Measurements from ENCODE around the gene EMC10.

The EMC10 gene

DNA sequence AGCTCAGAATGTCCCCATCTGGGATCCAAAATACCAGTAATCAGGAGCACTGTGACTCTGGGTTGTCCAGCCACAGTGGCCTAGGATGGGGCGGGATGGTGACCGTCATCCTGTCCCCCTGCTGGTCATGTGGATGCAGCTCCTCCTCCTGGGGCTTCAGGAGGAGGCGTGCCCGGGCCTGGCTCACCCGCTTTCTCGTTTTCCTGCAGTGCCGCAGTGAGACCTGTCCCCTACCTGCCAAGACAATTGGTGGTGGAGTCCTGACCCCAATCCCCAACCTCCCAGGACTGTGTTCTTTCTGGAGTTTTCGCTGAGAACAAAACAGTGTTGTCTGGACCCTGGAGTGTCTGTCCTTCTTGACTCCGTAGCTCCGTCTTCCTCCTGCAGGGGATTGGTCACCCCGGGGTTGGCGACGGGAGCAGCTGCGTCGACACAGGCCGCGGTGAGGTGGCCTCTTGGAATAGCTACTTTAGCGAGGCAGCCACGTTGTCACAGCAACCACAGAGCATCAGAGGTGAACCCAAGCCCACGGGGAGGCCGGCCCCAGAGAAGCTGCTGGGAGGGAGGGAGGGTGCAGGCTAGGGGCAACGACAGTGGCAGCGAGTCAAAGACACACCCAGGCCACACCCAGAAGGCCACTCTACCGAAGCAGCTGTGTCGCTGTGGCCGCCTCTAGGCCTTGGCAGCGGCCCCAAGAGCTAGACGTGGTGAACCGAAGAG, 10.2 kb upstream of the EMC10 start:
- TF ChIP-seq POLR2AphosphoS5 (IDR thresholded peaks at IDR 0.05; ENCODE audit: low read depth, low read length) (no peak), SIN3A (IDR thresholded peaks at IDR 0.05; ENCODE audit: borderline replicate concordance, insufficient read depth, low read length) (no peak), TAF1 (IDR thresholded peaks at IDR 0.05; ENCODE audit: borderline replicate concordance, insufficient read depth, low read length) (no peak), FOXP2 (optimal IDR thresholded peaks at IDR 0.05; ENCODE audit: borderline replicate concordance, extremely low read depth, extremely low read length, insufficient read depth) (no peak), REST (IDR thresholded peaks at IDR 0.05; ENCODE audit: insufficient read depth in 1 of 2, low read depth in 2 of 2, low read length in 2 of 2) (no peak)

- TF ChIP-seq TAF1 (IDR thresholded peaks at IDR 0.05; ENCODE audit: borderline replicate concordance, insufficient read depth, low read length) (no peak), POLR2AphosphoS5 (IDR thresholded peaks at IDR 0.05; ENCODE audit: low read depth, low read length) (no peak), SIN3A (IDR thresholded peaks at IDR 0.05; ENCODE audit: borderline replicate concordance, insufficient read depth, low read length) (no peak), FOXP2 (optimal IDR thresholded peaks at IDR 0.05; ENCODE audit: borderline replicate concordance, extremely low read depth, extremely low read length, insufficient read depth) (no peak), REST (IDR thresholded peaks at IDR 0.05; ENCODE audit: insufficient read depth in 1 of 2, low read depth in 2 of 2, low read length in 2 of 2) (no peak)
These were observed 9.6 kb upstream of the EMC10 start for GRCh38 chr19:50466706-50467039.

- TF ChIP-seq SIN3A (IDR thresholded peaks at IDR 0.05; ENCODE audit: borderline replicate concordance, insufficient read depth, low read length) = no peak
- TF ChIP-seq POLR2AphosphoS5 (IDR thresholded peaks at IDR 0.05; ENCODE audit: low read depth, low read length) = no peak
- no peak for TF ChIP-seq FOXP2 (optimal IDR thresholded peaks at IDR 0.05; ENCODE audit: borderline replicate concordance, extremely low read depth, extremely low read length, insufficient read depth)
- TF ChIP-seq TAF1 (IDR thresholded peaks at IDR 0.05; ENCODE audit: borderline replicate concordance, insufficient read depth, low read length) = no peak
These were observed 8.7 kb upstream of the EMC10 start for GRCh38 chr19:50467566-50467965.

DNA sequence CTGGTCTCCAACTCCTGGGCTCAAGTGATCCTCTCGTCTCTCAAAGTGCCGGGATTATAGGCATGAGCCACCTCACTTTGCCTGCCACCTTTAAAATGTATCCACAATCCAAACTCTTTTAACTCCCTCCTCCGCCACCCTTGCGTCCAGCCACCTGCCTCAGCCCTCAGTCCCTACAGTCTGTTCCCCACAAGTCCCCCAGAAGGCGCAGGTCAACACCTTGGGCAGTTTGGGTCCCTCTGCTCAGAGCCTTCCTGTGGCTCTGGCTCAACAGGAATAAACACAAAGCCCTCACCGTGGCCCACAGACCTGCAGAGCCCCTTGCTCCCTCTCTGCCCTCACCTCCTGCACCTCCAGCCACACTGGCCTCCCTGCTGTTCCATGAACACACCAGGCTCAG, 7.5 kb upstream of the EMC10 start:
- no peak for TF ChIP-seq SIN3A (IDR thresholded peaks at IDR 0.05; ENCODE audit: borderline replicate concordance, insufficient read depth, low read length)
- TF ChIP-seq FOXP2 (optimal IDR thresholded peaks at IDR 0.05; ENCODE audit: borderline replicate concordance, extremely low read depth, extremely low read length, insufficient read depth) = no peak
- no peak for TF ChIP-seq TAF1 (IDR thresholded peaks at IDR 0.05; ENCODE audit: borderline replicate concordance, insufficient read depth, low read length)
- no peak for TF ChIP-seq POLR2AphosphoS5 (IDR thresholded peaks at IDR 0.05; ENCODE audit: low read depth, low read length)
- no peak for TF ChIP-seq REST (IDR thresholded peaks at IDR 0.05; ENCODE audit: insufficient read depth in 1 of 2, low read depth in 2 of 2, low read length in 2 of 2)

GRCh38 chr19:50475101-50475568, 1.2 kb upstream of the EMC10 start:
- TF ChIP-seq FOXP2 (optimal IDR thresholded peaks at IDR 0.05; ENCODE audit: borderline replicate concordance, extremely low read depth, extremely low read length, insufficient read depth) = no peak
- TF ChIP-seq REST (IDR thresholded peaks at IDR 0.05; ENCODE audit: insufficient read depth in 1 of 2, low read depth in 2 of 2, low read length in 2 of 2) = no peak
